PC-3 (cell line): ENCODE results near the gene DSTN. TPM values are rescaled to one million over a fixed set of nuclear protein-coding genes. Genes with fewer than 3 reads are reported as not detected.

ENCODE experiments used
- ATAC-seq: fragments of 200-7000 bp; cut with Tn5 transposase; 2 replicates; pipeline ENCODE4 v1.9.1; 2020; ENCODE audit warnings: mild to moderate bottlenecking, moderate library complexity
- BruUV-seq: library from RNA; stranded (reverse); fragments of 400-500 nt; replicated peaks from 2 replicates; lab custom pipeline; 2021; lab: Mats Ljungman, UMichigan
- CTCF ChIA-PET: fragments of 300-600 bp; sonication (Branson Sonifier 250); formaldehyde crosslinking; loops from one replicate; lab custom pipeline; 2022; ENCODE audit warnings: antibody characterized with exemption; lab: Charles Lee
- POLR2A ChIA-PET: fragments of 300-600 bp; sonication (Branson Sonifier 250); formaldehyde crosslinking; loops from one replicate; lab custom pipeline; 2022; ENCODE audit warnings: antibody characterized with exemption; ENCODE audit not compliant: unreplicated experiment; lab: Charles Lee
- DNase-seq: peaks from one replicate; pipeline ENCODE4 v3.0.0-alpha.2; 2015
- H2AFZ ChIP-seq: fragments of 300-600 bp; sonication (generic); 2 replicates; pipeline ENCODE4 v1.6.0; 2016; ENCODE audit warnings: antibody characterized with exemption, low read length
- H3F3A ChIP-seq: fragments of 300-600 bp; sonication (generic); one replicate; pipeline ENCODE4 v1.6.0; 2017; ENCODE audit warnings: antibody characterized with exemption, low read length, control low read depth, mild to moderate bottlenecking; ENCODE audit not compliant: unreplicated experiment
- H3K27ac ChIP-seq: fragments of 300-600 bp; sonication (generic); 2 replicates; pipeline ENCODE4 v1.5.1; 2016; ENCODE audit warnings: mild to moderate bottlenecking, low read length
- H3K27me3 ChIP-seq: fragments of 300-600 bp; sonication (generic); 2 replicates; pipeline ENCODE4 v1.6.1; 2016; ENCODE audit warnings: low read length, mixed read lengths
- H3K36me3 ChIP-seq: fragments of 300-600 bp; sonication (generic); 2 replicates; pipeline ENCODE4 v1.6.1; 2016; ENCODE audit warnings: low read depth, mixed run types, low read length, mixed read lengths
- H3K4me1 ChIP-seq: fragments of 300-600 bp; sonication (generic); 2 replicates; pipeline ENCODE4 v1.5.1; 2016; ENCODE audit warnings: low read length; ENCODE audit not compliant: insufficient read depth
- H3K4me2 ChIP-seq: fragments of 300-600 bp; sonication (generic); 2 replicates; pipeline ENCODE4 v1.6.0; 2016; ENCODE audit warnings: low read length
- H3K4me3 ChIP-seq: fragments of 300-600 bp; sonication (generic); 2 replicates; pipeline ENCODE4 v1.5.1; 2016; ENCODE audit warnings: mild to moderate bottlenecking, low read length, mixed read lengths
- H3K79me2 ChIP-seq: fragments of 300-600 bp; sonication (generic); 2 replicates; pipeline ENCODE4 v1.6.1; 2017; ENCODE audit warnings: low read length, mixed read lengths
- H3K9ac ChIP-seq: fragments of 300-600 bp; sonication (generic); 2 replicates; pipeline ENCODE4 v1.6.0; 2016; ENCODE audit warnings: mild to moderate bottlenecking, low read length
- H3K9me2 ChIP-seq: fragments of 300-600 bp; sonication (generic); replicated peaks from 2 replicates; pipeline ENCODE4 v1.6.1; 2016; ENCODE audit warnings: mixed run types, low read length, mixed read lengths
- H3K9me3 ChIP-seq: fragments of 300-600 bp; sonication (generic); 2 replicates; pipeline ENCODE4 v1.6.1; 2016; ENCODE audit warnings: low read length, mixed read lengths
- H4K20me1 ChIP-seq: fragments of 300-600 bp; sonication (generic); 2 replicates; pipeline ENCODE4 v1.6.1; 2016; ENCODE audit warnings: low read length, mixed read lengths
- EZH2 ChIP-seq: fragments of 300-600 bp; sonication (generic); IDR thresholded peaks from one replicate; pipeline ENCODE4 v1.6.1; 2017; ENCODE audit warnings: antibody characterized with exemption, mild to moderate bottlenecking, low read length; ENCODE audit not compliant: unreplicated experiment
- EZH2phosphoT487 ChIP-seq: fragments of 300-600 bp; sonication (generic); IDR thresholded peaks from 2 replicates; pipeline ENCODE4 v1.6.1; 2018; ENCODE audit warnings: mild to moderate bottlenecking, antibody characterized with exemption, low read length, borderline replicate concordance
- intact Hi-C: fragments of 100-400 bp; cut with micrococcal nuclease; formaldehyde crosslinking; loops from 2 replicates; pipeline ENCODE4 v1.9.0; 2023
- total RNA-seq: library from RNA; depleted of rRNA; stranded (reverse); fragments of >200 nt; gene quantifications from 2 replicates; pipeline ENCODE4 v1.2.3, GENCODE V29; 2014
- TF ChIP-seq, protein P1 (sequence below): fragments of 300-600 bp; sonication (generic); conservative IDR thresholded peaks from 2 replicates; pipeline ENCODE4 v1.5.1; 2017; ENCODE audit warnings: antibody characterized with exemption, low read depth, mild to moderate bottlenecking, low read length

DSTN gene
- total RNA-seq, 1 experiment from 2014 or later: 182 TPM

GRCh38 chr20:17621229-17621968 lies 51.5 kb downstream of the DSTN start:
- H3K4me1 ChIP-seq: no peaks in the 10 kb centered on the region
- H3K9me2 ChIP-seq: no peaks in the 10 kb centered on the region
- H3F3A ChIP-seq: no peaks in the 10 kb centered on the region
- H3K27me3 ChIP-seq: no peaks in the 10 kb centered on the region
- H3K9me3 ChIP-seq: no peaks in the 10 kb centered on the region
- no peak overlapping the region for H2AFZ ChIP-seq
- intact Hi-C loops: no loop called here
- H3K4me3 ChIP-seq: no peak overlapping the region
- CTCF ChIA-PET: no interaction called here
- TF ChIP-seq EZH2phosphoT487 (no peak), EZH2 (no peak)
- TF ChIP-seq, protein P1, sequence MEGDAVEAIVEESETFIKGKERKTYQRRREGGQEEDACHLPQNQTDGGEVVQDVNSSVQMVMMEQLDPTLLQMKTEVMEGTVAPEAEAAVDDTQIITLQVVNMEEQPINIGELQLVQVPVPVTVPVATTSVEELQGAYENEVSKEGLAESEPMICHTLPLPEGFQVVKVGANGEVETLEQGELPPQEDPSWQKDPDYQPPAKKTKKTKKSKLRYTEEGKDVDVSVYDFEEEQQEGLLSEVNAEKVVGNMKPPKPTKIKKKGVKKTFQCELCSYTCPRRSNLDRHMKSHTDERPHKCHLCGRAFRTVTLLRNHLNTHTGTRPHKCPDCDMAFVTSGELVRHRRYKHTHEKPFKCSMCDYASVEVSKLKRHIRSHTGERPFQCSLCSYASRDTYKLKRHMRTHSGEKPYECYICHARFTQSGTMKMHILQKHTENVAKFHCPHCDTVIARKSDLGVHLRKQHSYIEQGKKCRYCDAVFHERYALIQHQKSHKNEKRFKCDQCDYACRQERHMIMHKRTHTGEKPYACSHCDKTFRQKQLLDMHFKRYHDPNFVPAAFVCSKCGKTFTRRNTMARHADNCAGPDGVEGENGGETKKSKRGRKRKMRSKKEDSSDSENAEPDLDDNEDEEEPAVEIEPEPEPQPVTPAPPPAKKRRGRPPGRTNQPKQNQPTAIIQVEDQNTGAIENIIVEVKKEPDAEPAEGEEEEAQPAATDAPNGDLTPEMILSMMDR: no peak
- H3K36me3 ChIP-seq: peaks cover 59% of the 10 kb centered on the region
- no peaks in the 10 kb centered on the region for H4K20me1 ChIP-seq
- BruUV-seq: no TSS peak
- POLR2A ChIA-PET: no interaction called here
- H3K79me2 ChIP-seq: no peaks in the 10 kb centered on the region
- DNase-seq (no peak), ATAC-seq (no peak)
- no peak overlapping the region for H3K27ac ChIP-seq
- no peak overlapping the region for H3K4me2 ChIP-seq
- H3K9ac ChIP-seq: no peak overlapping the region

DNA sequence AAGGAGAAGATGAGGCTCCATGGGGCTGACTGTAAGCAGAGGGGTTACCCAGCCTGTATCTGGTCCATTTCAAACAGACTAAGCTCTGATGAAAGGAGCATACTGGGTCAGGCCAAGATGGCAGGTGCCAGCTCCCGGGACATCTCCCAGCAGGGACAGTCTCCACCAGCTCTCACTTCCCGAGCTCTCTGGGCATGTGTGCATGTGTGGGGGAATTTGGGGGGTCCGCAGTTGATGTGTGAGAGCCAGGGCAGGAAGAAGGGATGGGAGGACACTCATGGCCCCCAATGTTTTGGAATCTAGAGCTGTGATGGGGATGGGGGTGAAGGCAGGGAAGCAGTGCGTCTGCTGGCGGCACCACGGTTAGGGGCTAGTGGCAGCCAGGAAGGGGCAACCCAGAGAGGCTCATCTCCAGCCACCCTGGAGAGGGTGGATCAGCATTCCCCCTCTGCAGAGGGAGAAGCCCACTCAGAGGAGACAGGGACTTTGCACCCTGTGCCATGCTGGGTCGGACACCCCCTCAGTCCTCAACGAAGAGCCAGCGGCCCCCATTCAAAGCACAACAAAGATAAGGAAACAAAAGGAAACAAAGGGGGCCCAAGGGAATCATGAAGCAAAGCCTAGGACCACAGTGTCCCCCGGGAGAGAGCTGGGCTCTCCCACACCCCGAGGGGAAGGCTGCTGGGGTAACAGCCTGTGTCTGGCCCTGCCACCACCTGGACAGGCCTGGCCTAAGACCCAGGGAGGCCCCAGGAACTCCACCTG lies 52.4 kb downstream of the DSTN start:
- Histone ChIP-seq H3K4me1 (no peaks in the 10 kb centered on the region), H4K20me1 (no peaks in the 10 kb centered on the region), H3K4me3 (no peak overlapping the region), H3K4me2 (no peak overlapping the region), H3K9me3 (no peaks in the 10 kb centered on the region), H2AFZ (no peak overlapping the region), H3K79me2 (no peaks in the 10 kb centered on the region), H3K36me3 (peaks cover 58% of the 10 kb centered on the region), H3F3A (no peaks in the 10 kb centered on the region), H3K27me3 (no peaks in the 10 kb centered on the region), H3K27ac (no peak overlapping the region), H3K9ac (no peak overlapping the region), H3K9me2 (no peaks in the 10 kb centered on the region)
- intact Hi-C loops: no loop called here
- no TSS peak for BruUV-seq
- TF ChIP-seq EZH2 (no peak), EZH2phosphoT487 (no peak)
- TF ChIP-seq, protein P1: no peak
- no peak for ATAC-seq
- CTCF ChIA-PET: no interaction called here
- POLR2A ChIA-PET: no interaction called here
- DNase-seq: no peak
